ENCODE results near the gene WFIKKN1.

The WFIKKN1 gene

DNA sequence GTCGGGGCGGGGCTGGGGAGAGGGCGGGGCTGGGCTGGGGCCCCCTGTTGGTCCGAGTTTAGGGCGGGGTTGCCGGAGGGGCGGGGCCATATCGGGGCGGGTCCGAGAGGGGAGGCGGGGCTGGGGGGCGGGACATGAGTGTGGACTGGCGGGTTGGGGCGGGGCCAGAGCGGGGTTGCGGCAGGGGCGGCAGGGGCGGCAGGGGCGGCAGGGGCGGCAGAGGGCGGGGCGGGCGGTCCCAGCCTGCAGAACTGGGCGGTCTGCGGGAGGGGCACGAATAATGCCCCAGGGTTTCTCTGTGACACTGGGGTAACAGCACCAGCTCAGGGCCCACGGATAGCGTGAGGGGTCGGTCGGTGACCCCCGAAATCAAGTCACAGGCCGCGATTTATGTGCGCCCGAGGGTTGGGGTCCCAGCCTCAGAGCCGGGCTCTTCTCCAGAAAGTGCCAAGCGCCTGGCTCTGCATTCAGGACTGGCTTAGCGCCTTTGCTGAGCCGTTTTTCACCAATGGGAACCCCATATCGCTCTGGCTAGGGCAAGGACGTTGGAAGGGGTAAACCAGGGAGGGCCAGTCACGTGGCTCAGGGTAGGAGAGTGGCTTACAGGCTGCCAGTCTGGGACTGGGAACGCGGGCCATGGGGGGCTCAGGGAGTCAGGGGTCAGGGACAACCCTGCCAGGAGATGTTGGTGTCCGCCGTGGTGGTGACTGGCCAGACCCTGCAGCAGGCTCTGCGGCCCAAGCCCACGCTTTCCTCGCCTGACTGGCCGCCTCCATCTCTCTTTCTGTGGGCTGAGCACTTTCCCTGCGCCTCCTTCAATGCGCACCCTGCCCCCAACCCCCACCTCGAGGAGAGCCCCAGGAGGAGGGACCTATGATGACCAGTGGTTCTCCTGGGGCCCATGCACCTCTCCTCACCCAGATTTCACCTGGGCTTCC is 6.6 kb downstream of the WFIKKN1 start:
- peak; percentile 94 for DNase-seq (ENCODE audit: low spot score)

DNA sequence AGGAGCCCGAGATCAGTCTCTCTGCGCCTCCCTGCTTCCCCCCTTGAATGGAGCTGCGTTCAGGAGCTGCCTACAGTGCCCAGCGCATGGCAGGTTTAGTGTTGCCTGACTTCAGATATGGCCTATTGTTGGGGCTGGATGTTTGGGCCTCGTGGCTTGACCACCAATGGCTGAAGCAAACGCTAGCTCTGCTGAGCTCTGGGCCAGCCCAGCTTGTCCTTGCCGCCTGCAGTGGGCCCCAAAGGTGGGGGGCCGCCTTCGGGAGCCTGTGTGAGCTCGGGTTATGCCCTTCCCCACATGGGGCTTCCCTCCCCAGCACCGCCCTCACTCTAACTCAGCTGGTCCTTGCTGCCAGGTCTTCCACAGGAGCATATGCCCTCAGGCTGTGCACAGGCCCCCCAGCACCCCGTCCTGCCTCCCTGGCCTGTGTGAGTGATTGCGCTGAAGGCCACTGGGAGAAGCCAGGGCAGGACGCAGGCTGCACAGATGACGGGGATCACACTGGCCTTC is 7.3 kb downstream of the WFIKKN1 start:
- no peak for DNase-seq (ENCODE audit: low spot score)

DNA sequence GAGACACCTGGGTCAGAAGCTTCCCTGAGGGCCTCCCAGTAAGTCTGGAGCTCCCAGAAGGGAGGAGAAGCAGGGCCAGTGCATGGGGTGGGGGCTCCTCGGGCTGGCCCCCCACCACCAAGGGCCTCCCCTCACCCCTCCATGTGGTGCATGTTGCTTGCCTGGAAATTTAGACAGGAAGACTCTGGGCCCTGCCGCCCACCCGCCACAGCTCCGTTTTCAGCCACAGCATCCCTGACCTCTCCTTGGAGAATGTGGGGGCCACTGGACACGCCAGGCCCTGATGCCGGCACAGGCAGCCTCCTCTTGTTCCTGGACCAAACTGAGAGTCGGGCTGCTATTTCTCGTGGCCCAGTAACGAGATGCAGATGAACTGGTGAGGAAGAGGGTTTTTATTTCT is 8.1 kb downstream of the WFIKKN1 start:
- no peak for DNase-seq (ENCODE audit: low spot score)

- DNase-seq (ENCODE audit: low spot score): no peak
Observed at GRCh38 chr16:640614-641013, 9.8 kb downstream of the WFIKKN1 start.

DNA sequence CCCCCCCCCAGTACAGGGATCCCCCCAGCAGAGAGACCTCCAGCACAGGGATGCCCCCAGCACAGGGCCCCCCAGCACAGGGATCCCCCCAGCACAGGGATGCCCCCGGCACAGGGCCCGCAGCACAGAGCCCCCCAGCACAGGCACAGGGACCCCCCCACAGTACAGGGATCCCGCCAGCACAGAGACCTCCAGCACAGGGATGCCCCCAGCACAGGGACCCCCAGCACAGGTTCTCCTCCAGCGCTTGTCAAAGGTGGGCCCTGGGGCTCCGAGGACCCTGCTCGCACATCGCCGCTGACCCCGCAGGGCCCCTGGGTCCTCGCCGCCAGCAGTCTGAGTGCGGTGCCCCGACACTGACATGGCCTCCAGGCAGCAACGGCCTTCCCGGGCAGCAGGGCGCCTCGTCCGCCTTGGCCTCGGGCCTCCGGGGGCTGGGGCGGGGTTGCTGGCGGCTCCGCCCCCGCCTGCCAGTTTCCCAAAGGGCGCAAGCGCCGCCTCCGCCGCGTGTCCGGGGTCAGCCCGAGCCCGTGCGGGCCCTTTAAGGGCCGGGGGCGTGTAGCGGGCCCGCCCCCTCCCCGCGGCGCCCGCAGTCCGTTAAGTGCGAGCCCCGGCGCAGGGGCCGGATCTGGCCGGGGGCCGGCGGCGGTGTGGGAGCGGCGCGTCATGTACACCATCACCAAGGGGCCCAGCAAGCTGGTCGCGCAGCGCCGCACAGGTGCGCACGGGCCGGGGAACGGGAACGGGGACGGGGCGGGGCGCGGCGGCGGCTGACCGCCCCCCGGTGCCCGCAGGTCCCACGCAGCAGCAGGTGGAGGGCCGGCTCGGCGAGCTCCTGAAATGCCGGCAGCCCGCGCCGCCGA is 10.8 kb downstream of the WFIKKN1 start, which contains the start of gene MCRIP2:
MCRIP2 (plus strand) TSS at position 503 of the 863 bp plus-strand sequence; CDS start at position 667, 164 bp downstream.
- peak; percentile 84 for DNase-seq (ENCODE audit: low spot score)

DNA sequence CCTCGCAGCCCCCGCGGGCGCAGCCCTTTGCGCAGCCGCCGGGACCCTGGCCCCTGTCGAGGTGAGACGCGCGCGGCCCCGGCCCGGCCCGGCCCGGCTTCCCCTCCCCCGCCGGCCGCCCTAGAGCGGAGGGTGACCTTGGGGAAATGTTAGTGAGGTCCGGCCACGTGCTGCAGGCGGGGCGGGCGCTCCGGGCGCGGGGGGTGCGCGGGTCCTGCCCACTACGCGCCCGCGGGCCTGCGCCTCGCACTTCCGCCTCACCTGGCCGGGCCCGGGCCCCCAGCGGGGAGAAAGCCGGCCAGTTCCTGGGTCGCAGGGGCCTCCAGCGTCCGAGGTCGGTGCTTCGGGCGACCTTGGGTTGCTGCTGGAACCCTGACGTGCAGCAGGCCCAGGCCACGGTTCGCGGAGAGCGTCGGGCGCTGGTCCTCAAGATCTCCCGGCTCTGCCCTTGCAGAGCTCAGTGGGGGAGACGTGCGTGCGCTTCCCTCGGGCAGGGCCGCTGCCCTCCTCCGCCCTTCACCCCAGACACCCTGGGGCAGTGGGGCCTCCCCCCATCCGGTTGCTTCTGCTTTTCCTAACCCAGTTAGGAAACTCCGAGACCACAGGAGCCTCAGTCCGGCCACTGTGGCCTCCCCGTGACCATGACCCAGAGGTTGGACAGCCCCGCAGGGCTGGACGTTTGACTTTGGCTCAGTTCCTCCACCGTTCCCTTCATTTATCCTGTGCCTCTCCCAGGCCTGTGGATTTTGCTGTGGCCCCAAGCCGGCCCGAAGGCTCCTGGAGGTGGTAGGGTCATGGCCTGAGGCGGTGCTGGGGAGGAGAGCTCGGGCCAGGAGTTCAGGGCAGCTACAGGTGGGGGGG is 11.6 kb downstream of the WFIKKN1 start:
- peak; percentile 20 for DNase-seq (ENCODE audit: low spot score)

DNA sequence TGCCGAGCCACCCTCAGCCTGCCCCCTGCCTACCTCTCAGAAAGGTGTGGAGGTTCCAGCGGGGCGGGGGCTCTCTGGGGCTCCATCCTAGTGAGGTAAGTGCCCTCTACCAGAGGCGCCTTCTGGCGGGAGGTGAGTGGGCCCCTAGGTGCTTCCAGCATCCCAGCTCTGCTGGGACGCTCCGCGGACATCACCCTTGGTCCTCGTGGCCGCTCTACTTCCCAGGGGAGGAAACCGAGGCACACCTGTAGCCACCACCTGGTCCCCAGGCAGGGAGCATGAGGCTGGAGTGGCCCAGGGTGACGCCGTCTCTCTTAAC is 12.2 kb downstream of the WFIKKN1 start:
- DNase-seq (ENCODE audit: low spot score): no peak

- DNase-seq (ENCODE audit: low spot score): no peak
Observed at GRCh38 chr16:644556-644955, 13.8 kb downstream of the WFIKKN1 start.

DNA sequence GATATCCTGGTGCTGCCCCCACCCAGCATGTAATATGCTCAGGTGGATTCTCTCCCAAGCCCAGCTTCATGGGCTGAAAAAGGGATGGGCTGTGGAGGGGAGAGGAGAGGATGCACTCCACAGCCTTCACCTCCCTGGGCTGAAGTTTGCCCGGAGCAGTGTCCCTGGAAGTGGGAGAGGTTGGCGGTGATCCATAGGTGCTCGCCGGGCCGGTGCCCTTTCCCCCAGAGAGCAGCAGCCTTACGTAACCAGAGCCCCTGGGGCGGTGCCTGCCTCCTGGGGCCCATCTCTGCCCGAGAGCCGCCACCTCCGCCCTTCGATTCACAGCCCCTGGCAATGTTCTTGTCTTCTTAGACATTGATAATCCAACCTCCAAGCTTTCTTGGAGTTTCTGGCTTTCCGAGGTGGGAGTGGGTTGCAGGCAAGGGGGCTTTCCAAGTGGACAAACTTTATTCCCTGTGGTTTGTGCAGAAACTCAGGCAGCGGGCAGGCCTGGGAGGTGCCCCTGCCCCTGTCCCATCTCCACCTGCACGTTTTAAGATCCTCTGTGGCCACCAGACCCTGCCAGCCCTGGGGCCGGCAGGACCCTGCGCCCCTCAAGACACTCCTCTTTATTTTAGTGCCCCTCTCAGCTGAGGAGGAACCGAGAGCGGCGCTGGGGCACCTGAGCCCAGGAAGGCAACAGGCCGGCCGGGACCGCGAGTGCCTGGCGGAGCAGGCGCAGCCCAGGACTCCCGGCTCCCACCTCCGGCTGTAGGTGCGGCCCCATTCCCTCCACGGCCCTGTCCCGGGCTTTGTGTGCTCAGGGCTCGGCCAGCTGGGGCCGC is 15.3 kb downstream of the WFIKKN1 start:
- DNase-seq (ENCODE audit: low spot score): no peak

DNA sequence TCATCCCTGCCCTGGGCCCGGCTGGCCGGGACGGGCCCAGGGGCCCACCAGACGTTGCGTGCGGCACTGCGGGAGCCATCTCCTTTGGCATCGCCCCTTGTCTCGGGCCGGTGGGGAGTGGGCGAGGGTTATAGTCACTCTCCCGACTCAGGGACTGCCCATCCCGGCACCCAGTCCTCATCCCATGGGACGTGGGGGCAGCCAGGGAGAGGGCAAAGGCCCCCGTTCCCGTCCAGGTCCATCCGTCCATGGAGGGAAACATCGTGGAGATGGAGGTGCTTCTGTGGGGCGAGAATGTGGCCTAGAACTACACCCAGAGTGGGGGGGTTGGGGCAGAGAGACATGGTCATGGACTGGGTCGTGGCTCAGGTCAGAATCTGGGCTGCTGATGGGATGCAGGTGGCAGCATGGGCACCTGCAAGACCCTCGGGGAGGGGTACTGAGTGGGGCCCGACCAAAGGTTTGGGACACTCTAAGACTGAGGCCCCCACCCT is 15.9 kb downstream of the WFIKKN1 start:
- DNase-seq (ENCODE audit: low spot score): no peak

DNA sequence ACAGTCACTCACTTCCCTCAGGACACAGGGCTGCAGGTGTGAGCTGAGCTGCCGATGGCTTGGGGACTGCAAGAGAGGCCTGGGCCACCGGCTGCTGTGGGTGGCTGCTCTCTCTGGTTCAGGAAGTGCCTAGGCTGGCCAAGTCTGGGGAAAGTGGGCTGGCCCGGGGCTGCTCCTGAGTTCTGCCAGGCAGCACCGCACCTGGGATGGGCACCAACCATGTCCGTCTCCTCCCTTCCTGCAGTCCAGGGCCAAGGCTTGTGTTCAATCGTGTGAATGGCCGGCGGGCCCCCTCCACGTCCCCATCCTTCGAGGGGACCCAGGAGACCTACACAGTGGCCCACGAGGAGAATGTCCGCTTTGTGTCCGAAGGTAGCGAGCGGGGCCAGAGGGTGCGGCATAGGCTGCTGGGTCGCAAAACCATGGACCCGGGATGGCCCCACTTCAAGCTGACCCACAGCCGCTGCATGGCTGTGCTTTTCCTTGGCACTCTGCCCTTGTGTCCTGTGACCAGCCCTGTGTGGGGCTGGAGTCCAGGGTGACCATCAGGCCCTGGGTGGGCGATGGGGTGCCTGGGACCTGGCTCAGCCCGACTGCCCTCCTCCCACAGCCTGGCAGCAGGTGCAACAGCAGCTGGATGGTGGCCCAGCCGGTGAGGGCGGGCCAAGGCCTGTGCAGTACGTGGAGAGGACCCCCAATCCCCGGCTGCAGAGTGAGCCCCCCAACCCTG is 16.6 kb downstream of the WFIKKN1 start:
- DNase-seq (ENCODE audit: low spot score): no peak

DNA sequence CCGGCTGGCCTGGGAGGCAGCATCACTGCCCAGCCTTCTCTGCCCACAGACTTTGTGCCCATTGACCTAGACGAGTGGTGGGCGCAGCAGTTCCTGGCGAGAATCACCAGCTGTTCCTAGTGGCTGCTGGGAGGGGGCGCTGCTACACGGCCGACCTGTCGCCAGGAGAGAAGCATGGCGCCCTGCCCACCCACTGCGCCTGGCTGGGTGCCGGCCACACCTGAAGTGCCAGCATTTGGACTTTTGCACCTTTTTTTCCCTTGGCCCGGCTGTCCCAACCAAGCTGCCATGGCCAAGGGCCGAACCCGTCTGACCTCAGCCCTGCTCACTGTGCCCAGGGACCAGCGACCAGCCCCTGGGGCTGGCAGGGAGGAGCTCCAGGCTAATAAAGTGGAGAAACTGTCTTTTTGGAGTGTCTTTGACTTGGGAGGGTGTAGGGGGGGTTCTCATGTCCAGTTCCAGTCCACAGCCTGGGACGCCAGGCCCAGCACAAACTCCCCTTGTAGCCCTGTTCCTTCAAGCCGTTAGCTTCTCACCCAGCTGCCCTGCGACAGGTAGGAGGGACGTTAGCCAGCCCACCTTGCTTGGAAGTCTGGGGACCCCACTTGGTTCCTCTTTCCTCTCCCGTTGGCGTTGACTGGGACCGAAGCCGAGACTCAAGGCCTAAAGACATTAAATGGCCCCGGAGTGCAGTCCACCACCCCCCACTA is 17.4 kb downstream of the WFIKKN1 start:
- DNase-seq (ENCODE audit: low spot score): peak; percentile 62

DNA sequence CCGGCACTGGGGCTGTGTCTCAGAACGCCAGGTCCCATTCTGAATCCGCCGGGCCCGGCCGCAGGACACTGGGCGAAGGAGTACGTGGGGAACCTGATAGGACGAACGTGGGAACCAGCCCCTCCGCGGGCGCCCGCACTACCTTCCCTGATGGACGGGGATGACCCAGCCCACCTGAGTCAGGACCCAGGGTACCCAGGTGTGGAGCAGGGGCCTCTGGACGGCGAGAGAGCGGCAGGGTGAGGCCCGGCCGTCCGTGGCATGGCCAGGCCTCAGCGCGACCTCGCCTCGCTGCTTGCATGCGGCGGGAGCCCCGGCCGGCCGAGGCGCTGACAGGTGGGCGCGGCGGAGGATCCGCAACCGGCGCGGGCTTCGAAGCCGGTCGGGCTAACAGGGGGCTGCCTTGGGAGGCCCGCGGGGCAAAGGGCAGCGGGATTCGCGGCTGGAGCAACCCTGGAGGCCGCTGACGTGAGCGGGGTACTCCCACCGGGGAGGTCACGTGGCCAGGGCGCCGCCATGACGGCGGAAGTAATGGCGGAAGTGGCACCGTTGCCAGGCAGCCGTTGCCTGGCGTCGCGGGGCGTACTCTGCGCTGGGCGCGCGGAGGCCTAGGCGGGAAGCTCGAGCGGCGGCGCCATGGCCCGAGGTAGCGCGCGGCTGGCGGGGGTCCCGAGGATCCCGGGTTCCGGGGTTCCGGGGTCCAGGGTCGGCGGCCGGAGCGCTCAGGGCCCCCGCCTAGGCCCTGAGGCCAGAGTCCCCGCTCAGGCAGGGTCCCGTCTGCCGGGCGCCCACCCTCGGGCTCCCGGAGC is 18.2 kb downstream of the WFIKKN1 start, which contains the start of gene WDR90:
WDR90 (plus strand) TSS at position 585 of the 809 bp plus-strand sequence; CDS start at position 637, 52 bp downstream.
- DNase-seq (ENCODE audit: low spot score): peak; percentile 95

DNA sequence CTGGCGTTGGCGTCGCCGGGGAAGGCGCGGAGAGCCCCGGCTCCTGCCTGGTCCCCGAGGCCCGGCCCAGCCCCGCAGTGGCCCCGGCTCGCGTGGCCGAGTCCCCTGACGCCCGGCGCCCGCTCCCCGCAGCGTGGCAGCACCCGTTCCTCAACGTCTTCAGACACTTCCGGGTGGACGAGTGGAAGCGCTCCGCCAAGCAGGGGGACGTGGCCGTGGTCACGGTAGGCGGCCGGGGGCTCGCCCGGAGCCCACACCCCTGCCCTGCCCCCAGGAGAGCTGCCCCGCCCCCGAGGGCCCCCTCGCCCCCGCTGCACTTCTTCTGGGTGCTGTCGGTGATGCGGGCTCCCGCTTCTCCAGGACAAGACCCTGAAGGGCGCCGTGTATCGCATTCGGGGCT is 18.8 kb downstream of the WFIKKN1 start:
- no peak for DNase-seq (ENCODE audit: low spot score)

DNA sequence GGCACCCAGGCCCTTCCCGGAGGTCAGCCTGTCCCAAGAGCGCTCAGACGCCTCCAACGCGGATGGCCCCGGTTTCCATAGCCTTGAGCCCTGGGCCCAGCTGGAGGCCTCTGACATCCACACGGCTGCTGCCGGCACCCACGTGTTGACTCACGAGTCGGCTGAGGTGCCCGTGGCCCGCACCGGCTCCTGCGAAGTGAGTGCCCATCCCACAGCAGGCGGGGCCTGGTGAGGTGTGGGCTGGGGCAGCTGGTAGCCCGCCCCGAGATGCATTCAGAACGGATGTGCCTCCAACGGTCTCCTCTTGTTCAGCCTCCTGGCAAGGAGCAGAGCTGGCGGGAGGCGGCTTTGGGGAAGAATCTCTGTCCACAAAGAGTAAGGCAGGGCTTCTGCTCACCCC is 21.1 kb downstream of the WFIKKN1 start:
- no peak for DNase-seq (ENCODE audit: low spot score)

DNA sequence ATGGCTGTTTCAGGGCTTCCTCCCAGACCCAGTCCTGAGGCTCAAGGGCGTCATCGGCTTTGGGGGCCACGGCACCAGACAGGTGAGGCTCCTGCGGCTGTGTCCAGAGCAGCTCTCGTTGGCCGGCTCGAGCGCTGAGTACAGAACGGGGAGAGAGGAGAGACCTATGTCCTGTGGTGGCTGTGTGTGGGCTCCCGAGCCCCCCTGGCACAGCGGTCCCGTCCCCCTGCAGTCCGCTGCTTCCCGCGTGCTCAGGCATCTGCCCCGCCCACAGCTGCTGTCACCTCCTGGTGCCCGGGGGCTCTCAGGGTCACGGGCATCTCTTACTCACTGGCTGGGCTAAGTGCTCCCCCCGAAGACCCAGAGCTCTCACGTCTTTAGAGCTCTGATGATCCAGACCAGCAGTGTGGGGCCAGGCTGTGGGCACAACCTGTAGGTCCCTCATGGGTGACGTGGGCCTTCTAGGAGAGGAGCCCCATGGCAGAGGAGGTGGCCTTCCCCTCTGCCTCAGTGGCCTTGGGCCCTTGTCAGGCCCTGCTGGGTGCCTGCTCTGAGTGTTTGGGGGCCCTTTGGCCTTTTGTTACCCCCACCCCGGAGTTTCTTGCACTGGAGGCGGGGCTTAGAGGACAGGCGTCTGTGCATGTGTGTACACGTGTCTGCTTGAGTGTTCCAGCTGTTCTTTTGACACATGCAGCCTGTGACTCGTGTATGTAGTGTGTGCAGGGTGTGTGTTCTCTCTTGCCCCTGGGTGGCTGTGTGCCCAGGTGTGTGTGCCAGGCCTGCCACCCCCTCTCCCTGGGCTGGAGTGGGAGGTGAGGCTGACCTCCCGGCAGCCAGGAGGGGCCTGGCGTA is 21.9 kb downstream of the WFIKKN1 start:
- DNase-seq (ENCODE audit: low spot score): no peak

- no peak for DNase-seq (ENCODE audit: low spot score)
Observed at GRCh38 chr16:654034-654433, 23.2 kb downstream of the WFIKKN1 start.

All from activated CD4-positive, alpha-beta T cell treated with anti-CD3 and anti-CD28 coated beads, Interleukin-2, Interleukin-4, amounts not matched to agents 100 ng/mL and 50 ng/mL, durations not matched to agents 16 hours and 8 hours (primary cell).